Measurements from ENCODE around the gene SLC25A21.

Gene SLC25A21

DNA sequence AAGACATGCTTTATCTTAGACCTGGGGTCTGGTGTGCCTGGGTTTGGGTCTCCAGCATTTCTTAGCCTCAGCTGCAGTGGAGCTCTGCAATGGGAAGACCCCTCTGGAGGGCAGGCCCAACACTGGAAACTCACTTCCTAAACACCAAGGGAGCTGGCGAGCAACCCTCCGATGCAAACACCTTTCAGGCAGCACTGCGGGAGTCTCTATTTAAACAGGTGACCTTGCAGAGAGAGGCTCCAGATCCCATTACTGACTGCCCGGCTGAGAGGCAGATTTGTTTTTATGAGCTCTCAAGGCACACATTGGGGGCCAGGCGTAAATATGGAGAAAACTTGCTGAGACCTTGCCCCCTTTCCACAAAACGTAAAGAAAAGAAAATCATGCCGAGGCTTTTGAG, 315.3 kb downstream of the SLC25A21 start:
- DNase-seq = no peak

DNA sequence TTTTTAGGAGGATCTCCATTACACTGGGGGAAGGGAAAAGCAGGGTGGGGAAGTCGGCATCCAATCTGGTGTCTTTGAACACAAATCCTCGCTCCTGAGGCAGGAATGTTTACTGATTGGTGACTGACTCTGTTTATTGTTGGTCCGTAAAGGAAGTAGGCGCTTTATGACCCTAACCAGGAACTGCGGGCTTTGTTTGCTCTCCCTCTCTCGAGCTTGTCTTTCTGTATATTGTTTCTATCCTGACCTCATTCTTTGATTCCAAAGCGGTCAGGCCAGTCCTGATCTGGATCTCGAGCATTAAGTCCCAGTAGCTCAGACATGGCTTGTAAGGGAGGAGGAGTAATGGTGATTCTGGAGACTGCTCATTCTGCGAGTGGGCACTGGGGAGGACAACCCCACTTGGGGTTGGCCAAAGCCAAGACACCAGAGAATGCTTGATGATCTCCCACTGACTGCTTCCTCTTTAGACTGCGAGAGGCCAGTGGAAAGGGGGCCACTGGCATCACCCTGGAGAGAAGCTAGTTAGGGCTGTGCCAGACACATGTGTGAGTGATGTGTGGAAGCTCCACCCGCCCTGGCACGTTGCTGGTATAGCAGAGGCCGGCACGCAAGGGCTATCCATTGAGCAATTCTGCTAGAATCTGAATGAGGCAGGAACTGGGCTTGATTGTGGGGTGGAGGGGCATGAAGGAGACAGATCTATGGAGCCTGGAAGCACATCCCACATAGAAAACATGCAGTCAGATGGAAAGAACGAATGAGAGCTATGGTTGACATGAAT, 316.1 kb downstream of the SLC25A21 start:
- DNase-seq = no peak

DNA sequence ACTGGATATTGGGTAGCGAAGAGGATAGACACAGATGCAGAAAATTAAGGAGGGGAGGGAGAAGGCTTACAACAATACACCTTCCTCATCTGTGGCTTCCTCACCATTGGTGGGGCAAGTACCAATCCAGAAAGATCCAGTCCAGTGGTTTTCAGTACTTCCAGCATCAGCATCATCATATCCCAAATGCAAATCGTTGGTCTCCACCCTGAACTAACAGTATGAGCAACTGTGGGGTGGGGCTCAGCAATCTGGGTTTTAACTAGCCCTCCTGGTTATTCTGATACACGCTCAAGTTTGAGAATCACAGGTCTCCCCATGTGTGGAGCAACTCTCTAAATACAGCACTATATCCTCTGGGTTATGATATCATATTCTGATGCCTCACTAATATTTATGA, 317.0 kb downstream of the SLC25A21 start:
- DNase-seq = no peak

DNA sequence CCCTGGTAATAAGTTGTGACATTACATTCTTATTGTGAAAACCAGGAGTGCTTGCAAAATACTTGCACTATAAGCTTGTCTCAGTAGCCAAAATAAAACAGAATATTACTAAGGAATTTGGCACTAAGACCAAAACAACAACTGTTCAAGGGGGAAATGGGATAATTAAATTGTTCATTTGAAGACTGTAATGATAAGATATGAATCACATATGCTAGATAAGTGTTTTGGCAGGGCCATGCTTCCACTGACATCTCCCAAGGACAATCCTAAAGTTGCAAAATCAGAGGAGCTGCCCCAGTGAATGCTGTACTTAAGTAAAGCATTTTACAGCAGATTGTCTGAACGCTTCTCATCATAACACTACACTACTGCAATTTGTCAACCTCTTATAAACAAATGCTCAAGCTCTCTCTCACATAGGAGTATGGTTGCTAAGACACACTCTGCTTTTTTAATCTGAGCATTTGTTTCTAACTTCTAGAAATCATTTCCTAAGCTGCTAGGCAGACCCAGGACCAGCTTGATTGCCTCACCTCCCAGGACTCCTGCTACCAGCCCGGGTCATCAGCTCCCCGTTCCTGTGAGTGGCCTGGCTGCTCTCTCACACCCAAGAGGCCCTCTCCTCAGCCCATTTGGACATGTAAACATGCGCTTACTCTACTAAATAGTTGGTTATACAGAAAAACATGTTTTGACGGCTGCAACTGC, 319.3 kb downstream of the SLC25A21 start:
- no peak for DNase-seq

DNA sequence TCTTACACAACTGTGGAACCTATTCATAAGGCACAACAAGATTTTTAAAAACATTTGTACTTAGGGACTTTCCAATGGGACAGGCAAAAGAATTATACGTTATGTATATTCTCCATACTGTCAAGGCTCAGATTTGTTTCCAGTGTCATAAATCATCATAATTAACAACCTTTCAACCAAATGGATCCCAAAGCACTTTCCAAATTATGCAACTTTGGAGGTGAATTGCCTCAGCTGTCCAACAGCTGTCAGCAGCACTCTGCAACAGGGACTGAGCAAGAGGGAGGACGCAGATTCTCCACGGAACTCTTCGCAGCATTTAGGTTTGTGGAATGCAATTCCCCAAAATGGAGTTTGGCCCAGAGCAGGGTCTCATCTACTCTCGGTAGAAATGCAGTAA, 324.2 kb downstream of the SLC25A21 start:
- no peak for DNase-seq

DNA sequence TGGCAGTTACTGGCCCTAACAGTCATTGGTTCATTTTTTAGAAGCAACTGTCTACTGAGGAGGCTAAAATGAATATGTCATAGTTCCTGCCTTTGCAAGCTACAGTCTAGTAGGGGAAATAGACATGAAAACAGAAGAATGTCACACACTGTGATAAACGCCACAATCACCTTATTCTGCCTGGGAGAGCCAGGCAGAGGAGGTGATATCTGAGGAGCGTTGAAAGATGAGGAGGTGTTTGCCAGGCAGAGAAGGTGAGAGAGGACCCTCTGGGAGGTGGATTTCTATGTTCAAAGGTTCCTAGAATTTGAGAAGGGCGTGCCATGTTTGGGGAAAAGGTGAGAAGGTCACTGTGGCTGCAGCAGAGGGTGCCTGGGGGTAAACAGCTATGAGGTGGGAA, 325.0 kb downstream of the SLC25A21 start:
- DNase-seq = no peak

DNA sequence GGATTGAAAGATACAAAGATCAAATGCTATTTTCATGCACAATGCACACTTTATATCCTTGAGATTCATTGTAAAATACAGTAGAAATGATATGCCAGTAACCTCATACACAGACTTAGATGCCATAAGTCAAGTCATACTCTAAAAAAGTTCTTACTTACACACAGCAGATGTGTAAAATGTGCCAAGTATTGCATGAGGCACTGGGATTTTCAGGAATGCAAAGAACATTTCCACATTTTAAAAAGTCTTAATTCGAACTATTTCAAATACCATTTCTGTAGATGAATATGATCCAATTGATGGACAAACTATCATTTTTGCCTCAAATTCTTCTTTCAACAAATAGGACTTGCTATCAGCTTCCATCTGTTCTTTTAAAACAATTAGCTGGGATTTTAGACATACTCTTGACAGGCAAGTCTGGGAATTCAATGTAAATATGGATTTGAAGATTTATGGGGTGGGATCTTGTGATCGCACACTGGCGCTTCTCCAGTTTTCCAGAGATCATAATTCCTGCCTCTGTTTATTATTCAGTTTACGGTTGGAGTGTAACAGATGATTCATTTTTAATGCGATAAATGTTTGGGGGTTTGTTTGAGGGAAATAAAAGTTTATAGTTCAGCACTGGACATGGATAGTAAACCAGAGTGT, 326.9 kb downstream of the SLC25A21 start:
- DNase-seq = no peak

DNA sequence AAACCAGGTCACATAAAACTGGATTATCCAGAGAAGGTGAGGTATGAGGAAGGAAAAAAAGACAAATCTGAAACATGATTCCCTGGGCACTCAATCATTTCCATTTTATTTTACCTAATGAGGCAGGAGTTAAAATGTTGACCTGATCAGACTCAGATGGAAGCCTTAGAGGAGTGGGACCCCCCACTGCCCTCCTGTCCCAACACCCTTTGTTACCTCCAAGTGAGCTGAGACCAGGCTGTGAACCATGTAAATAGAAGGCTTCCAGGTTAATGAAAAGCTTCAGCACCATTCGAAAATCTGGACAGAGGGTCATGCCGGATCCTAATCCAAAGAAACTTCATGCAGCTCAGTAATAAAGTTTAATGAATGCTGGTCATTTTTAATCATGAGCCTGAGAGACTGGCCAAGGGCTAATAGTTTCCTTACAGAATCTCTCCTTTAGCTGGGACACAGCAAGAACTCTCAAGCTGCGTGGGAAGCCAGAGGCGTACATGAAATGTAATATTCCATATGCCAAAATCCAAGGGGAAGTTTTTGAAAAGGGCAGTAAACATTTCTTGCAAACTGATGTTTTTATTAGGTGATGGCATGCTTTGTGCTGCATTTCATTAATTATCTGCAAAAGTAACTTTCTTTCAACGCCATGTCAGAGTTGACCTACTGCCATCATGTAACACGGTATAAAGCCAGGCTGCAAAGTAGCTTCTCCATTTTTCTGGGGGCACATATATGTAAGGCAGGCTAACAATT, 327.8 kb downstream of the SLC25A21 start:
- no peak for DNase-seq

DNA sequence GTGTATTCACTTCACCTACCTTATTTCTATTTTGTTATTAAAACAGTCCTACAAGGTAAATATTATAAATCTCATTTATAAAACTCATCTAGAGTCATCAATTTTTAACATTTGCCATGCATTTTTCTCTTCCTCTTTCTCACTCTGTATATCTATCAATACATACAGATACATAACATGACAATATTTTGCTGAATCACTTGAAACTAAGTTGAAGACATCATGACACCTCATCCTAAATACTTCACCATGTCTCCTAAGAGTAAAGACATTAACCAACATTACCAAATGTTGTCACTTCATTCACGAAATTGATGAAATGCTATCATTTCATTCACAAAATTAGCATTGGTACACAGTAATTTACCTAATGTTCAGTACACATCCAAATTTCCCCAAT, 329.0 kb downstream of the SLC25A21 start:
- DNase-seq = no peak

DNA sequence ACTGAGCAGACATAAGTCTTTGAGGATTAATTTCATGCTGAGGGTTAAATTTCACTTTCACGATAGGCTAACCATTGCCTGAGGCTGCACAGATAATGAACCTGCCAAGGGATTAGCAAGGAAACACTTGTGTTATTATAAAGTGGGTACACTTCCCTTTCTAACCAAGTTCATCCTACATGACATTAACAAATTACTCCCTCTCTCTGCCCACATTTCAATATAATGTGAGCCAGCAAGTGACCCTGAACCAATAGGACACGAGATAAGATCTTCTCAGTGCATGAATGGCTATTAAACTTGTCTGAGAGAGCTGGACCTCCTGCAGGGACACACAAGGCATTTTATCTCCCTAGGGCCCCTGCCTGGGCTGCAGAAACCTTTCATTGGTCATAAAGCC, 337.3 kb downstream of the SLC25A21 start:
- no peak for DNase-seq

DNA sequence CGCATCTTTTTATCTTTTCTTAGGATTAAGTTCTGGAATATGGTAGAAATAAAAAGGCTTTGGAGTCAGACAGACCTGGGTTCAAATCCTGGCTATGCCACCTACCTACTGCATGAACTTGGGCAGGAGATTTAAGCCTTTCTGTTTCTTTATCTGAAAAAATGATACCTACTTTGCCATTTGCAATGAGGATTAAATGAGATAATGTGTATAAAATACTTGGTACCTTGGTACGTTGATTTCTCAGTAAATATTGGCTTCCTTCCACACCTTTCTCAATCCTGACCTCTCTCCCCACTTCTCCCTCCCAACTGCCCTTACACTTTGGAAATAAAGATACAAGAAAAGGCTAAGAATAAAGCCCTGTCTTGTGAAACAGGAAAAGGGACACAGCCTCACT, 338.1 kb downstream of the SLC25A21 start:
- no peak for DNase-seq

DNA sequence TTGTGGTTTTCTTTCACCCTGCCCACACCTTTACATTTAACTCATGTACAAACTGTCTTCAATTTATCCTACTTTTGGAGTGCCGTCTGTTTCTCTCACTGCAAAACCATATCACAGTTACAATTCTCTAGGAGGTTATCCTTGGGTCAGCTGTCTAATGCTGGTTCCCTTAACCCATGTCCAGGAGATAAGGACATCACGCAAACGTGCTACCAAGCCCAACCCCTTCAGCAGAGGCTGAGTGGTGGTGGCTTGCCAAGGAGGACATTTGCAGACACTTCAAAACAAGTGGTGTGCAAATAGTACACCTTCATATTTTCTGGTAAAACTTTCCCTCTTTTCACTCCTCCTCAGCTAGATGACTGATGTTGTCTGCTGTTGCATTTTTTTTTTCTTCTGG, 342.9 kb downstream of the SLC25A21 start:
- no peak for DNase-seq

DNA sequence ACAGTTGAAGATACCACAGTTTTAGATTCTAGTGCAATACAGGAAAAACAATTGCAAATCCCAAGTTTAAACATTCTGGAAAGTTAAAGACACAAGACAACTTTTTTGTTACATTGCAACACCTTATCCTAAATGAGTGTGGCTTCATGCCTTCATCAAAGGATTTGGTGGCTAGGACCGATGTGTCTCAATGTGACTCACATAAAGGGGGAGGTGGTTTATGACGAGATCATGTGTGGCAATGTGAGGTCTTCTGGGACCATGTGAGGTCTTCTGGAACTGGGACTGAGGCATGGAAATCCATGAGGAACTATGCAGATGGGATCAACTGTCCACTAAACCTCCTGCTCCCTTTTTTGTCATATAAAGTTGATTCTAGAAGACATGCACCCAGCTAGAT, 344.5 kb downstream of the SLC25A21 start:
- no peak for DNase-seq

DNA sequence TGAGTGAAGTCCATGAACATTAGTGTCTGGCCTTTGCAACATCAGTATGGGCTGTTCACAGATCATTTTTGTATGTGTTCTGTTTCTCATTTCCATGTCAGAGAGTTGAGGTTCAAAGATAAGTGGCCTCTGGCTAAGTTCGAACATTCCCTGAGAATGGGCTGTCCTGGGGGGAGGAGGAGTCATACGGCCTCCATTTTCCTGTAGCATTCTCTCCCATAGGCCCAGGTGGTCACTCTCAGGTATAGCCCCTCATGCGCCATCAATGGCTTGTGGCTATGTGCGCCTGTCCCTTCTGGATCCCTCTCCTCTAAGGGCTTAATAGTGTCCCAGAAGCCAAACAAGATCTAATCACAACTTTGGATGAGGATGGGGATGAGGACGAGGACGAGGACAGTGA, 345.8 kb downstream of the SLC25A21 start:
- DNase-seq = no peak

DNA sequence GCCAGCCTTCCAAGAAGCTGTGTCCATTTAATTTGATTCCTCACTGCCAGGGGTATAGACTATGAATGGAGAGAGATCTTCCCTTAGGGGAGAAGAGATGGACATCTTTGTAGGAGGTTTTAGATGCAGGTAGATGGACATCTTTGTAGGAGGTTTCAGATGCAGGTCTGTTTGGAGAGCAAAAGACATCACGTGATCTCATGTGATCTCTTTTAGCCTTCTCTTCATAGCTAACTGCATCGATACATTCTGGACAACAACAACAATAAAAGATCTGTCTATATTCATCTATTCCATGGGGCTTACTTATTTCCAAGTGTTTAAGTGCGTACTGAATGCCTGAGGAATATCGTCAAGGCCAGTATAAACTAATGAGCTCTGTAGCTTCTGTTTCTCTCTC, 347.6 kb downstream of the SLC25A21 start:
- DNase-seq = no peak

DNA sequence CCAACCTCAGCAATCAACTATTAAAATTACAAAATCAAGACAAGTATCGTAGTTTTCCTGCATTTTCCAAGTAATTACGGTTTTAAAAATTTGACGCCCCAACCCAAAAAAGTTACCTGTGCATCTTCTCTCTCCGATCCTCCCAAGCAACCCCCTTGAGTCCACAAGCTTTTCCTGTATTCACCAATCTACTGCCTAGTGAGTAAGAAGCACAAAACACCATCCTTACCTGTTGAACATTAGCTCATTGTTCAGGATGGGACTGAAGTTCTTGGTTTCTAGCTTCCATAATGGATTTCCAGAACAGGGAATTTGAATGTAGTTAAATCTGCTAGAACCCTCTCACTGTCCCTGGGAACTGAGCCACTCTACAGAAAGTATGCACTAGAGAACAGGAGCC, 348.8 kb downstream of the SLC25A21 start:
- DNase-seq = no peak

DNA sequence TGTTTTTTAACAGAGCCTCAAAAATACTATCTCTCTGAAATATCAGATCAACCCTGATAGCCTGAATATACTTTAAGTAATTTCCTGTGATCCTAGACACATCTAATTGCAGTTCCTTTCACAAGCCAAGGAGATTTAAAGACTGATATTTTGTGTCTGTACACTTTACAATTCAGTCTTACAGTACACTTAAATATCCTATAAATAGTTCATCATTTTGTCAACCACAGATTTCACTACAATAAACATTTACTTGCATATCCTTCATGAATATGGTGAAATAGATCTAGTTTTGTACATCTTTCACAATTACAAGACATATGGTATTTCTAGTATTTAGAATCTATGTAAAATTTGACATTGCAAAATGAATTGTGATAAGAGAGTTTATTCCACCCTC, 349.7 kb downstream of the SLC25A21 start:
- no peak for DNase-seq

DNA sequence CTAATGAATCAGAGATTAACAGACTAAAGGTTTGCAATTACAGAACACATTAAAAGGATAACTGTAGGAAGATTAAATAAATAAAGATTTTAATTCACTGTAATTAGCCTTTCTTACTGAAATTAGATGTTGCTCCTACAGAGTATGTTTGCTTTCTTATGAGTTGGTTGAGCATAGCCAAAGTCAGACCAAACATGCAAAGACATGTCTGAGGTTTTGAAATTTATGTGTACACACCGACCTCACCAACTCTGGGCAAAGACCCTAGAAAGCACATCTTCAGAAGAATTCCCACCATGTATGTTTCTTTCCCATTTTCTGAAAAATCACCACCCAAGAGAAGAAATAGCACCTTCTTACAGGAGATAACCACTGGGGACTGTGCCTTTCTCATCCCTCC, 351.5 kb downstream of the SLC25A21 start:
- no peak for DNase-seq

DNA sequence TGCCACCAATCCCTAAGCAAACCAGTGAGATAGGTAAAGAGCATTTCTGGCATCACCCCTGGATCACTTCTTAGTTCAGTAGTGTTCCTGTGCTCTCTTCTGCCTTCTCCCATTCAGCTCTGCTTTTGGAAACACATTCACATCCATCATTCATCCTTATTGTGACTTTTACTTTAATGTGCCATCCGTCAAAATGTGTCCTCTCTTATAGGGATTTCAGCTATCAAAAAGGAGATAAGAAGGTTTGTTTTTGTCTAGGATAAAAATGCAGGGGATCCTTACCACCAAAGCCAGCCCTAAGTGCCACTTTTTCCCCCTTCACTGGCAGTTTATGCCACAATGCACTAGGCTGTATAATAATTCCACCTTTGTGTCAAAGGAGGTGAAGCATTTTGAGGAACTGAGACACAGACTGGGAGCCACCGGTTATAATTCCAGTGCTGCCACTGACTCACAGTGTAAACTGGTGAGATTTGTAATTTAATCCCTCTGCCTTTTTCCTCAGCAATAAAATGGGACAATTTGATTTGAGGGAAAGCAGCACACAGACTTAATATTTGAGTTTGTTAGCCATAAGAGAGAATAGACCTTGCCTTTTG, 352.2 kb downstream of the SLC25A21 start:
- DNase-seq = no peak

DNA sequence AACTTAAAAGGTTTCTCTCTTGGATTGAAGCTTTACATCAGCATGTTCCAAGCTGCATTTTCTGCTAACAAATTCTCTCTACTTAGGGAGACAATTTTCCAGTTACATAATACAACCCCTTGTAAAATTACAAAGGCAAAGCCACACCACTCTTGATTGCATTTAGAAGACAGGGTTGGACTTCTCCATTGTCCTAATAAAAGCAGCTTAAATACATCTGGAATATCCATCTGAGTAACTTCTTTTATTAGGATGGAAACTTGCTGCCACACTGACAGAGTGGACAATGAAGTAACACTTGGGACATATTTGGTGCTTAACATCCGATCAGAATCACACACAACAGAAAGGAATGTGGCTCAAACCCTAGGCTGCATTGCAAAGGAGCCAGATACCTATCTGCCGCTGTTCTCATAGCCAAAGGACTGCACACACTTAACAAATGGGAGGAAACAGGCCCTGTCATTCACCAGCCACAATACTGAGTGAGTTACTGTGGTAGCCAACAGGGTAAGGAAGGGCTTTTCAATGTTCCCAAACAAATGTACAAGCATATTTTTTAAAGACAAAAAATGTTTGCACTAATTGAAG, 353.5 kb downstream of the SLC25A21 start:
- DNase-seq = no peak

DNA sequence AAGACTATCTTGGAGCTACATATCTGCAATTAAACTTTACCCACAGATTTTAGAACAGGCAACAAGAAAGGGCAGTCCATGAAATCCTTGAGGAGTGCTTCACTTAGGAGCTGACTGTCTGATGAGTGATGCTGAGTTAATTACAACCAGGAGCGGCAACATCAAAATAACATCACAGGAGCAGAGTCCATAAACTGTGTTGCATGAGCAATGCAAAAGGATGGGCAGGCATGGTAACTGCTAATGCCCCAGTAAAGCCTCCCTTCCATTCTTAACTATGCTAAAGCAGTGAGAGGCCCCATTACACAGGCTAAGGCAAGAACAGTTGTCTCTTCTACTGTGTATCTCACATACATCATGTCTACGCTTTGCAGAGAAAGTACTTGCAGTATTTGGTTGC, 354.2 kb downstream of the SLC25A21 start:
- DNase-seq = no peak

DNA sequence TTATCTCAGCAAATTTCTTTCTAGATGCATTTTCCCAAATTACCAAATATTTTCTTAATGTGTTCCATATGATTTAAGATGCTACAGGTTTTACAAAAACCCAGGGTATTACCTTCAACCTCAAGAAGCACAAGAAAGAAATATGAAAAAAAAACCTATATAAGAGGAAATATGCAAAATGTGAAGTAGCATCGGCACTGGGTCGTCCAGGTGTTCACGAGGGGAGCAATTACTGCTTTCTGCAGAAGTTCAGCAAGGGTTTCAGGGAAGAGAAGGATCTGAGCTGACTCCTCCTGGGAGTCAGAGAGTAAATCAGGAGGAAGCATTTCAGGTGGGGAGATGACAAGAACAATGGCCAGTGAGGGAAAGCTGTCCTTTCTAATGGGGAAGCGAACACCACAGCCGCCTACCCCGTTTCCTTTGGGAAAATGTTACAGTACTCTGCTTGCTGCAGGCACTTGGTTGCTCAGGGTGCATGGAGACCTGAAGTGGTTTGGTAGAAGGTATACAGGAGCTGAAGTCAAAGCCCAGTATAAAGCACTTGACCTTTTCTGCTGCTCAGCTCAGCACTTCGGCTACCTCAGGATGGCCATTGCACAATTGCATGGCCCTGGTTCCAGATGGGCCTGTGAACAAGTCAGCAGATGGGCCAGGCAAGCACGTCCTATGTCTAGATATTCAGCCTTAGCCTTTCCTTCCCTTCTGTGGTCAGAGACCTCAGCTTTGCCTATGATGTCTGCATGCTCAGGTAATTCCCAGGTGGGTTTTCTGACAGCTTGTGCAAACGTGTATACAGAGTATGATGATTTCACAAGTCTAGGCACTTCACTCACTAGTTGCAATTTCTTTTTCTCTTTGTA, 355.1 kb downstream of the SLC25A21 start:
- DNase-seq = no peak

Data from stimulated activated CD8-positive, alpha-beta memory T cell treated with anti-CD3 and anti-CD28 coated beads, Interleukin-4, amount 100 ng/mL, for 48 hours (primary cell).